Keratinocyte (primary cell): Measurements from ENCODE around the gene TNFRSF19.

Source experiments
- EZH2 ChIP-seq: IDR thresholded peaks from one replicate; pipeline ENCODE4 v1.6.1; 2012; ENCODE audit warnings: inconsistent platforms, mild to moderate bottlenecking, low read length, moderate library complexity
- TF ChIP-seq, protein P1 (sequence below), 3 experiments: IDR thresholded peaks in 1 of 3; conservative IDR thresholded peaks in 1 of 3; optimal IDR thresholded peaks in 1 of 3; 2 replicates in 2 of 3; 3 replicates in 1 of 3; pipeline versions ENCODE3 to v1.5.1; 2011; ENCODE audit warnings: low read length in 3 of 3, mild to moderate bottlenecking in 3 of 3, moderate library complexity in 2 of 3, control low read depth in 1 of 3, inconsistent platforms in 1 of 3; ENCODE audit not compliant: insufficient read depth in 2 of 3; ENCODE audit errors: extremely low read depth in 1 of 3

DNA sequence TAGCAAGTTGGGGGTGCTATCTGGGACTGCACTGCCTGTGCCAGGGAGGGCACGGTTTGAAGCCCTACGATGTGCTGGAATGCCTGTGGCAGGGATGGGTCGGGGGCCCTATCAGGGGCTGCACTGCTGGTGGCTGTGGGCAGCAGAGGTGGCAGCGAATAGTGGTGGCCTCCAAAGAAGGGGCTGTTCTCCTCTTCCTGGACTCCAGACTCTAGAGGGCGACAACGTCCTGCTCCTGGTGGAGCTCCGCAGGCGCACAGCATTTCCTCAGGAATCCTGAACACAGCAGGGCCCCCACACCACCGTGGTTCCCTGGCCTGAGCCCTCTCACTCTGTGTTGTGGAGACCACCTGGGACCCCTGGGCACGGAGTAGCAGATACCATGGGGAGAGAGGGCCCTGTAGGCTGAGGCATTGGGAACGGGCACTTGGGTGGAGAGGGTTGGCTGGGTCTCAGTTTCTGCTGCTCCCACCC, 145.6 kb downstream of the TNFRSF19 start:
- no peak for TF ChIP-seq EZH2
- TF ChIP-seq, protein P1, sequence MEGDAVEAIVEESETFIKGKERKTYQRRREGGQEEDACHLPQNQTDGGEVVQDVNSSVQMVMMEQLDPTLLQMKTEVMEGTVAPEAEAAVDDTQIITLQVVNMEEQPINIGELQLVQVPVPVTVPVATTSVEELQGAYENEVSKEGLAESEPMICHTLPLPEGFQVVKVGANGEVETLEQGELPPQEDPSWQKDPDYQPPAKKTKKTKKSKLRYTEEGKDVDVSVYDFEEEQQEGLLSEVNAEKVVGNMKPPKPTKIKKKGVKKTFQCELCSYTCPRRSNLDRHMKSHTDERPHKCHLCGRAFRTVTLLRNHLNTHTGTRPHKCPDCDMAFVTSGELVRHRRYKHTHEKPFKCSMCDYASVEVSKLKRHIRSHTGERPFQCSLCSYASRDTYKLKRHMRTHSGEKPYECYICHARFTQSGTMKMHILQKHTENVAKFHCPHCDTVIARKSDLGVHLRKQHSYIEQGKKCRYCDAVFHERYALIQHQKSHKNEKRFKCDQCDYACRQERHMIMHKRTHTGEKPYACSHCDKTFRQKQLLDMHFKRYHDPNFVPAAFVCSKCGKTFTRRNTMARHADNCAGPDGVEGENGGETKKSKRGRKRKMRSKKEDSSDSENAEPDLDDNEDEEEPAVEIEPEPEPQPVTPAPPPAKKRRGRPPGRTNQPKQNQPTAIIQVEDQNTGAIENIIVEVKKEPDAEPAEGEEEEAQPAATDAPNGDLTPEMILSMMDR (optimal IDR thresholded peaks at IDR 0.05 in 1 of 3, IDR thresholded peaks at IDR 0.05 in 1 of 3, conservative IDR thresholded peaks at IDR 0.05 in 1 of 3; ENCODE audit: extremely low read depth in 1 of 3, insufficient read depth in 2 of 3, low read length in 3 of 3) = peak; percentile 32 to 81 (median 62)
